Measurements from ENCODE around the gene CLSTN3.

Gene CLSTN3

DNA sequence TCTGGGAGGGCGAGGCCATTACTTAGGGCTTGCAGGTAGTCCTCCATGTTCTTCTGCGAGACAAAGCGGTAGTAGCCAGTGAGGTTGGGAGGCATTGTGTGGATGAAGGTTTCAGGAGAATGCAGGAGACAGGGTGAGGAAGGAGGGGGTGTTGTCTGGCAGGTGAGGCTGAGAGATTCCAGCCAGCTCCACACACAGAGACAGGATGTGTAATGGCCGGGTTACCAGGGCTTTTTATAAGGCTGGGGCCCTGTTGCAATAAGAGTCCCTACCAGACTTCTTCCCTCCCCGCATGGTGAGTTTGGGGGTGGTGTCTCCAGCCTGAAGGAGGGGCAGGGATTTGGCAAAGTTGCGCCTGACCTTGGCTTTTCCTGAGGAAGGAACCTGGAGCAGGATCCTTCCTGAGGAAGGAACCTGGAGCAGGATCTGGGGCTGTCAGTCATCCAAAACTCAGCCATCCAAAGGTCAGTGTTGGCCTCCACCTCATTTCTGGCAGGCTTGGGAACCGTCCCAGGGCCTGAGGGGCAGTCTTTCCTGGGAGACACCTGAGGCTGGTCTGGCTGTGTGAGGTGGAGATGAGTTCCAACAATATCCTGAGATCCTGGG is 1.4 kb upstream of the CLSTN3 start, which contains the start of gene RBP5:
RBP5 (minus strand) TSS at position 209 of the 606 bp plus-strand sequence; CDS start at position 95, 114 bp downstream.
- no peak for DNase-seq

DNA sequence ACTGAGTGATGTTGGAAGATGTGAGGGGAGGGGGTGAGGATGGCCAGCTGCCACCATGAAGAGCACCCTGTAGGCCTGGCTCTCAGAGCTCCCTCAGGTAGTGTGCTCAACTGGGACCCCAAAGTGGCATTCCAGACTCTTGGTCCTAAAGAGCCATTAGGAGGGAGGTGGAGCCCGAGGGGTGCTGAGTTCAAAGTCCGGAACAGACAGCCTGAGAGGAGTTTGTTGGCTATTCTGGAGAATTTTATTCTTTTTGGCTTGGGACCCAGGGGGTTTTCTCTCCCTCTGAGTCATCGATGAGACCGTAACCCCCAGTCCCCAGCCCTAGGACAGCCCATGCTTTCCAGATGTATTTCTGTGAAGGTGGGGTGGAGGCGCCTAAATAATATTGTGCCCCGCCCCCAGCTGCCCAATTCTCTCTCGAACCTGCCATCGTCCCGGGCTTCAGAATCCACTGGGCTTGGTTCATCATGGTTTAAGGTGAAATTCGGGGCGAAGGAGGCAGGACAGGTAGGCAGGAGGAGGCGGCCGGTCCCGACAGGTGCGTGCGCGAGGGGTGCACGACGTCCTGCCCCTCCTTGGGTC is 792 bp upstream of the CLSTN3 start:
- no peak for DNase-seq

DNA sequence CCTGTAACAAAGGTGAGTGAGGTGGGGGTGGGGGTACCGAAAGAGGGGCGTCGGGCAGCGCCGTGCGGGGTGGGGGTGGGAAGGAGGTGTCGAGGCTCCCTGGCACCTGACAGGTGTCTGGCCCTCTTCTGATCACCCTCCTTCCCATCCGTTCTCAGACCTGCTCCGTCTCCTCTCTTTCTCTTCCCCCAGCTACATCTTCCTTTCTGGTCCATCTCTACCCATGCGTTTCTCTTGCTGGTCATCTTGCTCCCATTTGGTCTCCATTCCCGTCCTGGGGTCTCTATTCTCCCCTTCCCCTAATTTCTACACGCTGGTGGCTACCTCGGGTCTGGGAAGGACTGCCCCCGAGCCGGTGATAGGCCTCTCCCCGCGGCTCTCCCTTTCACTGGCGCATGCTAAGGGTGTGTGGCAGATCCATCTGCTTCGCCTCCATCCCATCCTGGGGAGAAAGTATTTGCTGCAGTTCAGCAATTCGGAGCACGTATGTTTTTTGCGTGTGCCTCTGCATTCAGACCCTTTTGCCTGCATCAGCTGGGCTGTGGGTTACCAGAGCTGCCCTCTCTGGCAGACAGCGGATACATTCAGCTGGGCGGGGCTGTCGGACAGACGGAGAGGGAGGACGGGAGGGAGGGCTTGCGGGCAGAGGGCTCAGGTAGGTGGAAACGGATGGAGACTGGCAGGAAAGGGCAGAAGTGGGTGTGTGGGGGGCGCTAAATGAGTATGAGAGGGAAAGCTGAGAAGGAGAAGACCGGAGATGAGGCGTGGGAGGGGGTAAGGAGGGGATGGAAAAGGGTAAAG is 730 bp downstream of the CLSTN3 start:
- DNase-seq = no peak

DNA sequence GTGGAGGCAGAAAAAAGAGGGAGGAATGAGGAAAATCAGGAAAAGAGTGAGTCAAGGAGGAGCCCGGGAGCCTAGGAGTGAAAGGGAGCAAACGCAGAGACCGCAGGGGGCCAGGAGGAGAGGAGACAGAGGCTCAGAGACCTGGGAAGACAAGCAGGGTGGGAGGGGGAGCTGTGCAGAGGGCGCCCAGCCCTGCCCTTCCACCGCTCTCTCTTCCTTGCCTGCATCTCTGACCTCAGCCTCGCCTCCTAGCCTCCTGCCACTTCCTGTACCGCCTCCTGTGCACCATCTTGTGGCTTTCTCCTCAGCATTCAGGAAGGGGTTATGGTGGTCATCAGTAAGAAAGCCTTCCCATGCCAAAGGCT is 1.3 kb downstream of the CLSTN3 start:
- no peak for DNase-seq

DNA sequence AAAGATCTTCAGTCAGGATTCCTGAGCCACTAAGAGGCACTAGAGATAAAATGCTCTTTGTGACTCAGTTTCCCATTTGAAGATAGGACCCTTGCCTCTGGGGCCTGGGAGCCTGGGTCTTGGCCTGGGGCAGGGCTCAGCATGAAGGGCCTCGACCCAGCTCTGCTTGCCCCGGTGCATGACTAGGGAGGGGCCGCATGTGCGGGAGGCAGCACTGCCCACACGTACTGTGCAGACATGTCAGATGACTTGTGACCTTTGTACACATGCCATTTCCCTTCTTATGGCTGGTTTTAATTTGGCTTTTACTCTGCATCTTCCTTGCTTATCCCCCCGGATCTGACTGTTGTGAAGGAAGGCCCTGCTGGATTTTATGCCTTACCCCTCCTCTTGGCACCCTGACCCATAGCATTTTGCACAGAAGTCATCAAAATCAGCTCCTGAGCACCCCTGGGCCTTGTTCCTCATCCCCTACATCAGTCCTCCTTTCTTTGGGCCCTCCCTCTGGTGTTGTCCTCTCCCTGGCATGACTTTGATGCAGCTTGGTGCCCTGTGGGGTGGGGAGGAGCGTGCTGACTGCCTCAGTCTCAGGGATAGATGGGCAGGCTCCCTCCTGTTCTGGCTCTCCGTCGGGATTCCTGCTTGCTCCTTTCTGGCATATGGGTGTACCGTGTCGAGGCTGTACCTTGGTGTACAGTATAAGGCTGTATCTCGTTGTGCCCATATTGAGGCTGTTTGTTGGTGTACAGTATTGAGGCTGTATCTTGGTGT is 4.4 kb downstream of the CLSTN3 start:
- DNase-seq = no peak

DNA sequence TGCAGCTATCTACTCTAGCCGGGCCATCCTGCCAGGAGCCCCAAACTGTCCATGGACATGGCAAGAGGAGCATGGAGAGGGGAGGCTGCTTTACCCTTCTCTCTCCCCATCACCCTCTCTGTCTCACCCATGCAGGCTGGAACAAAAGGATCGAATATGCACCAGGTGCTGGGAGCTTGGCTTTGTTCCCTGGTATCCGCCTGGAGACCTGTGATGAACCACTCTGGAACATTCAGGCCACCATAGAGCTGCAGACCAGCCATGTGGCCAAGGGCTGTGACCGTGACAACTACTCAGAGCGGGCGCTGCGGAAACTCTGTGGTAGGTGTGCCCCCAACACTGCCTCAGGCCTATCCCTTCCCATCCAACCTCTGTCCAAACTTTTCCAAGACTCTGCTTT is 5.9 kb downstream of the CLSTN3 start:
- DNase-seq = no peak

DNA sequence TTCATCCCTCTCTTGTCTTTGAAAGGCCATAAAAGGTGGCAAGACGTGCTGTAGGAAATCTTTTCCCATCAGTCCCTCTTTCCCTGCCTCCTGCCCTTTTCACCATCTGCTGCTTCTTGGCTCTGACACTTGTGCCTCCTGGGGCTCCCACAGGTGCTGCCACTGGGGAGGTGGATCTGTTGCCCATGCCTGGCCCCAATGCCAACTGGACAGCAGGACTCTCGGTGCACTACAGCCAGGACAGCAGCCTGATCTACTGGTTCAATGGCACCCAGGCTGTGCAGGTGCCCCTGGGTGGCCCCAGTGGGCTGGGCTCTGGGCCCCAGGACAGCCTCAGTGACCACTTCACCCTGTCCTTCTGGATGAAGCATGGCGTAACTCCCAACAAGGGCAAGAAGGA is 6.5 kb downstream of the CLSTN3 start:
- no peak for DNase-seq

DNA sequence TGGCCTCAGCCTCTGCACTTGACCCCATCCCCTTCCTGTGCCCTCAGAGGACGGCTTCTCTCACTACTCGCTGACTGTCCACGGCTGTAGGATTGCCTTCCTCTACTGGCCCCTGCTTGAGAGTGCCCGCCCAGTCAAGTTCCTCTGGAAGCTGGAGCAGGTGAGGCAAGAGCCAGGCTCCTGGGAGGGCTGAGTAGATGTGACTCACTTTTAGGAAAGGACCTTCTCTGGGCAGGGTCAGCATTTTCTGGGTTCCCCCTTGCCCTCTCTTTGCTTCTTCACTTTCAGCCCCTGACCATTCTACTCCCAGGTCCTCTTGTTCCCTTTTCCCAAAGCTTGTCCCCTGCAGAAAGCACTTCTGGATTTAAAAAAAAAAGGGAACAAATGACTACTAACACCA is 7.7 kb downstream of the CLSTN3 start:
- DNase-seq = no peak

DNA sequence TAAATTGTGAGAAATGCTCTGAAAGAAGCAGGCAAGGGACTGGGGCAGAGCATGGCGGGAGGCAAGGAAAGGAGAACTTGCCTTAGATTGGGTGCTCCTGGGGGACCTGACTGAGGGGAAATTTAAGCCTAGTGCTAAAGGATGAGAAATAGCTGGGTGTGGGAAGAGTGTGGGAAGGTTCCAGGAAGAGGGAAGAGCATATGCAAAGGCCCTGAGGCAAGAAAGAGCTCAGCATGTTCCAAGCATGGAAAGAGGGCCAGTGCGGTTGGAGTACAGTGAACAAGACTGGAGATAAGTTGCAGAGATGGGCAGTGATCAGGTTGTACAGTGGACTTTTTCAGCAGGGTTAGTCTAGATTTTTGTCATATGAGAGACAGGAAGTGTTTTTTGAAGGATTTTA is 9.0 kb downstream of the CLSTN3 start:
- no peak for DNase-seq

DNA sequence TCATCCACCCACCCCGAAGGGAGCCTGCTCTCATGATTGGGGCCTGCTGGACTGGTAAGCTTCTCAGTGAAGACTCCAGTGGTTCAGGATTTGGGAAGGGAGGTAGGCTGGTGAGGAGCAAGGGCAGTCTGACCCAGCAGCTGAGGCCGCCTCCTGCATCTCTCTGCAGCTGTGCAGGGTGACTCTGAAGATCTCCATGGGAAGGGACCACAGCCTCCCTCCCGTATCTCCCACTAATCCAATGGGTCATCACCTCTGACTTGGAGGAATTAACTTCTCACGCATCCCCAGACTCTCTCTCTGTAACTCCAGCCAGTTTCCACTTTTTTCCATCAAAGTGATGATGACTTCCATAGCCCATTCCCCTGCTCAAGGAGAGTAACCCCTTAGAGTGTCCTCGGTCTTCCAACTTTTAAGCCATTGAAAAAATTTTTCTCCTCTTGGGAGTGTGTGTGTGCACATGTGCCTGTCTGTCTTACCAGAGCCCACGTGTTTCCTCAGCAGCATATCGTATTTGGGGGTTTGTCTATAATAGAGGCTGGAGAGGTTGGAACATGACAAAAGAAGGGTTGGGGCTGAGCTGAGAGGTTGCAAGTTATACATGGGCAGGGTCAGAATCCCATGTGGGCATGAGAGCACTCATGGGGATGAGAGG is 11.3 kb downstream of the CLSTN3 start:
- DNase-seq = no peak

DNA sequence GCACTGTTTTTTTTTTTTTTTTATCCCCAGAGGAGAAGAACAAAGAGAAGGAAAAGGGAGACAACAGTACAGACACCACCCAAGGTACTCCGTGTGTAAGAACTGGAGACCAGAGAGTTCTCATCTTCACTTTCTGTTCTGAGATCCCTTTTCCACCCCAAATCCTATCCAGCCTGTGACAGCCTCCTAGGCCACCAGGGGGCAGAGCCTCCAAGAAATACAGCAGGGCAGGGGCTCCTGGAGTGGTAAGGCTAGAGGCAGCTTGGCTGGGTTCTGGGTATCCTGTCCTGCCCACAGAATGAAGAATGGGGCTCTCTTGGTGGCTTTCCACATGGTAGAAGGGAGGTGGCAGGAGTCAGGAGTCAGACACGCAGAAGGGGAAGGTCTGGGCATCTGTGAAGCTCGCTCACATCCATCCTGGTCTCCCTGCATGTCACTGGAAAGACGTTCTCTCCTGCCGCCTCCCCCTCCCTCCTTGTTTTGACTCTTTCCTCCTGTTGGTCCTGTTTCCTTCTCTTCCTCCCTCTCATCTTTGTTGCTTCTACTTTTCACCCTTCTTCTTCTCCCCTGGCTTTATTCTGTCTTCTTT is 12.0 kb downstream of the CLSTN3 start:
- DNase-seq = peak; percentile 9

DNA sequence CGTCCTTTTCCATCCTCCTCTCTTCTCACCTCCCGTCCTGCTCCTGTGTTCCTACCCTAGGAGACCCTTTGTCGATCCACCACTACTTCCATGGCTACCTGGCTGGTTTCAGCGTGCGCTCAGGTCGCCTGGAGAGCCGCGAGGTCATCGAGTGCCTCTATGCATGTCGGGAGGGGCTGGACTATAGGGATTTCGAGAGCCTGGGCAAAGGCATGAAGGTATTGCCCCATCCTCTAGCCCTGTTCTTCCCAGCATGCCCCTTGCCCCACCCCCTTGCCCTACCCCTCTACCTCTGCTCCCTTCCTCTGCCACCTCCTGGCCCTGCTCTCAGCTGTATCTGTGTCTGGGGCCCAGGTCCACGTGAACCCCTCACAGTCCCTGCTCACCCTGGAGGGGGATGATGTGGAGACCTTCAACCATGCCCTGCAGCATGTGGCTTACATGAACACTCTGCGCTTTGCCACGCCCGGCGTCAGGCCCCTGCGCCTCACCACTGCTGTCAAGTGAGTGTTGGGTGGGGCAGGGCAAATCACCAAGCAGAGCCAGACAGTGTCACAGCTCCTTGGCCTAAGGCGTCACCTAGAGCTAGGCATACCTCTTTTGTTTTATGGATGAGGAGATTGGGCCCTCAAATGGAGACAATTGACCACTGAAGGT is 12.8 kb downstream of the CLSTN3 start:
- no peak for DNase-seq

DNA sequence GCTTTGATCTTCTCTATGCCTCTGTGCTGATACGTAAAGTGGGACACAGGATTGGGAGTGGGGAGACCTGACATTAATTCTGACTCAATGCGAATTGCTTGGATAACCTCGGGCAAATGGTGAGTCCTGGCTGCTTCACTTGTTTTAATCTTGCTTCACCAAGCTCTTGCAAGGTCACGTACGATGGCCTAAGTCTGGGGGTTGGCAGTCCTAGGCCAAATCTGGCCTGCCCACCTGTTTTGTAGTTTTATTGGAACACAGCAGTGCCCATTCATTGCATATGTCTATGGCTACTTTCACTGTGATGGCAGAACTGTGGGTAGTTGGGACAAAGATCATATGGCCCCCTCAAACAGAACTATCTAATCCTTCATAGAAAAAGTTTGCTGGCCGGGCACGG is 13.4 kb downstream of the CLSTN3 start:
- DNase-seq = no peak

DNA sequence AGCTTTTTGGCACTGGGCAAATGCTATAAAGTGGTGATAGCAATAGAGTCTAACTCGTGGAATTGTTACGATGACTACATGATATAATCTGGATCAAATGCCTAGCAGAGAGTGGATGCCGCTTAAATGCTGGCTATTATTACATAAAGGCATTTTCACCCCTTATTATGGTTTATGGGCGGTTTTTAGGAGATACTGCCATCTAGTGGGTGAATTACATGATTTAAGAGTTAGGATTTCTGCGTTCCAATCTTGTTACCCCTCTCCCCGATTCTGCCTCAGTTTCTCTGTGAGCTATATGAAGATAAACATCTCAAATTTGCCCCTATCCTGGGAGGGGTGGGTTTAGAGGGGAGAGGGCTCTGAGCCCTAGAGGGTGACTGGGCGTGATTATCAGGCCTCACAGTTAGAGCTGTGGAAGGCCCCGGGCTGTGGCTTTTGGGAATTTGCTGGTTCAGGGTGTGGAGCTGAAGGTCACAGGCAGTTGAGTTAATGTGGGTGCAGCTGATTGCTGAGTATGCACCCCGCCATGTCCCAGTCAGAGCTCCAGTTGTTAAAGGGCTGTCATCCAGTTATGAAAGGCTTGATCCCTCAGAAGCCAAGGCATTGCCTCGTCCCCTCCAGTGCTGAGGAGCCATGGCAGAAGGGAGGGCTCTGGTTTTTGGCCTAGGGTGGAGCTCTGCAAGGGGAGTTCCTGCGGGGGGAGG is 14.4 kb downstream of the CLSTN3 start:
- peak; percentile 17 for DNase-seq

DNA sequence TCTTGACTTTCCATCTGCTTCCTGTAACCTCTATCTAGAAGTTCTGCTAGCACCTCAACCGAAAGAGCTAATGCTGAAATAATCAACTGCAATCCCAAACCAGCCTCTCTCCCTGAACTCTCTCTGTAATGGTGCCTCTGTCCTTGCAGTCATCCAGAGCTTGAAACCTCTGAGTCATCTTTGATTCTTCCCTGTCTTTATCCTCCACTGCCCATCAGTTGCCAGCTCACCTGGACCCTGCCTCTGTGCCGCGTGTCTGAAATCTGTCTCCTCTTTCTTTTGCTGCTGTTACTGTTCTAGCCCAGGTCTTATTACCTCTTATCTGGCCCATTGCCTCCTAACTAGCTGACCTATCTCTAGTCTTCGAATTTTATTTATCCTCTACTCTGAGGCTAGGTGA is 15.5 kb downstream of the CLSTN3 start:
- no peak for DNase-seq

DNA sequence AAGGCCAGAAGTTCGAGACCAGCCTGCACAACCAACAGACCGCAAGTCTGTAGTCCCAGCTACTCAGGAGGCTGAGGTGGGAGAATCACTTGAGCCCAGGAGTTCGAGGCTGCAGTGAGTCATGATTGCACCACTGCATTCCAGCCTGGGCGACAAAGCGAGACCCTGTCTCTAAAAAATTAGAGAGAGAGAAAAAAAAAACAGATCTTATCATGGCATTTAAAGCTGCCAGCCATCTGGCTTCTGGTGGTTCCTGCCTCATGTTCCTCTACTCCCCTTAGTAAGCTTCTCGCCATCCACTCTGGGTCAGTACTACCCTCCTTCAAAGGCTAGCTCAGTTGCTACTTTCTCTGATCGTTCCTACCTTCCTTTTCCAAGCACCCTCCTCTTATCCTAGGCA is 16.1 kb downstream of the CLSTN3 start:
- DNase-seq = no peak

DNA sequence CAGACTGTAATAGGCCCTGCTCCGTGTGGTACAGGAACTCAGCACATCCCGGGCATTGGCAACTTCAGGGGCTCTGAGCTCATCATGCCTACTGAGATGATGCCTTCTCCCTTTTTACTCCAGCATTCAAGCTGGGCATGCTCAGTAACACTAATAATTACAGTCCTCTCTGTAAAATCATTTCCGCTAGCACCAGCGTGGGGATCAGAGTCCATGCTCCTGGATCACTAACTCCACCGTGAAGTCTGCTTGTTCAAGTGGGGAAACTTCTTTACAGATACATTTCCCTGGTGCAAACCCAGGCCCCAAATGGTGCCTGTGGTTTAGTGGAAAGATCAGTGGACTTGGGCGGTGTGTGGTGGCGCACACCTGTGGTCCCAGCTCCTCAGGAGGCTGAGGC is 16.7 kb downstream of the CLSTN3 start:
- no peak for DNase-seq

DNA sequence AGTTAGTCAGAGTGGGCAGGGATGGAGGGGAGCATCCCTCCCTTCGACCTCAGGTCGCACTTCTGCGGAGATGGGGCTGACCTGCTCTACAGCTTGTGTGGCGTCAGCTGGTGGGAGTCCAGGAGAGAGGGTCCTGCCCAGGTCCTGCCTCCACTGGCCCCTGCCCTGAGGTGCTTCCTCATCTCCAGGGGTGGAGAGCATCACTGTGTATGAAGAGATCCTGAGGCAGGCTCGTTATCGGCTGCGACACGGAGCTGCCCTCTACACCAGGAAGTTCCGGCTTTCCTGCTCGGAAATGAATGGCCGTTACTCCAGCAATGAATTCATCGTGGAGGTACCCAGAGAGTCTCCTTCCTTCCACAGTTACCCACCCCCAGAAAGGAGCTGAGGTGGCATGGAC is 20.2 kb downstream of the CLSTN3 start:
- no peak for DNase-seq

DNA sequence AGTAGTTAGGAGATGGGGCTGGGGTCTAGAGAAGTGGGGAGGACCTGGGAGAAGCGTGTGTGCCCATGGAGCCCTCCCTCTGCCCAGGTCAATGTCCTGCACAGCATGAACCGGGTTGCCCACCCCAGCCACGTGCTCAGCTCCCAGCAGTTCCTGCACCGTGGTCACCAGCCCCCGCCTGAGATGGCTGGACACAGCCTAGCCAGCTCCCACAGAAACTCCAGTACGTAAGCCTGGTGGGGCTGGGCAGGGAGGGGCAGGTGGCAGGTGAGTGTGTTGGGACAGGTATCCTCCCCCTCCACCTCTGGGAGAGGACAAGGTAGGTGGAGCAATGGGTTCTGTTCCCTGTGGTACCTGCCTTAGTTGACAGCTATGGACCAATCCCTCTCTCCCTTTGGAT is 20.7 kb downstream of the CLSTN3 start:
- DNase-seq = no peak

DNA sequence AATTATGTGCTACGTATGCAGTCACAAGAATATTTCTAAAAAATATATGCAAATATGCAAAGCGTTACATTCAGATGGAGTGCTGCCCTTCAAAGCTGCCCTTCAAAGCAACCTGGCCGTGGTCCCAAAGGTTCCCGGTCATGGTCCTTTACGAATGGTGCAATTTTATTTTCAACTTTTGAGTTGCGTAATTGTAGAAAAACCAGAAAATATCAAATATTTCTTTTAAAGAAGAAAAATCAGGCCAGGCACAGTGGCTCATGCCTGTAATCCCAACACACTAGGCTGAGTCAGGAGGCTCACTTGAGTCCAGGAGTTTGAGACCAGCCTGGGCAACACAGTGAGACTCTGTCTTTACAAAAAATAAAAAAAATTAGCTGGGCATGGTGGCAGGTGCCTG is 21.4 kb downstream of the CLSTN3 start:
- DNase-seq = no peak

DNA sequence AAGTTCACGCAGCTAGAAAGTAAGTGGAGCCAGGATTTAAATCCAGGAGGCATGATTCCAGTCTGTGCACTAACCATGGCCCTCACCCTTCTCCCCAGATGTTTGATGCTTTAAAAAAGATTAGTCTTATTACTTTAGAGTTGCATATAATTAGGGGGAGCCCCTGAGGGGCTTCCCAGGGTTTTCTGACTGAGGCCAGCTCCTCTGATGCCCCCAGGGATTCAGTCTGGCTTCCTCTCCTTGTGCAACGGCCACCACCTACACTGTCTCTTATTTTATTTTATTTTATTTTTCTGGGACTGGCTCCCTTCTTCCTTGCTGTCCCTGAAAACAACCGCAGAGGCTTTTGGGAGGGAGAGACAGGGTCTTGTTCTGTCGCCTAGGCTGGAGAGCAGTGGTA is 22.6 kb downstream of the CLSTN3 start:
- no peak for DNase-seq

DNA sequence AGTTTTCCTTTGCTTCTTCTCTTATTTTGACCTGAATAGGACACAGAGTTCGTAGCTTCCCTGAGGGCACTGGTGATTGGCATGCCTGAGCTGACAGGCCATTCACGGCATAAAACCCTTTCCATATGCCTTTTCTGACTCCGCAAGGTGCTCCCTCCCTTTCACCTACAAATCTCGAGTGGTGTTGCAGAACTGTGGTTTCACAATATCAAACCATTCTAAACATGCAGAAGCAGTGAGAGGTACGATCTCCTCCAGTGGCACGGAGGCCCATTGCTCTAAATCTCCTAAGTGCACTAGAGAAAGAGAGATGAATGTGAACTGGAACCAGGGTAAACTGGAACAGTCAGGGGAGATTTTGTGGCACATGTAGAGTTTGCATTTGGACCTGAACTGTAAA is 23.9 kb downstream of the CLSTN3 start:
- no peak for DNase-seq
